GM12864 (cell line): ENCODE results near the gene FBLN1.
"Not testable (repeated sequence)": the region's sequence is repeated elsewhere in the genome, so short reads cannot be mapped to it uniquely, and the experiment has no call there.

ENCODE experiments used
- DNase-seq: peaks from one replicate; pipeline ENCODE4 v3.0.0-alpha.2; 2011; ENCODE audit warnings: low read depth
- H3K4me3 ChIP-seq: 2 replicates; pipeline ENCODE4 v1.5.1; 2011; ENCODE audit warnings: mild to moderate bottlenecking, low read depth, low read length, control low read depth
- TF ChIP-seq, protein P1 (sequence below): IDR thresholded peaks from 2 replicates; pipeline ENCODE4 v1.5.1; 2011; ENCODE audit warnings: low read depth, mild to moderate bottlenecking, moderate library complexity, low read length, control low read depth, inconsistent platforms; ENCODE audit errors: missing control alignments

The FBLN1 gene

DNA sequence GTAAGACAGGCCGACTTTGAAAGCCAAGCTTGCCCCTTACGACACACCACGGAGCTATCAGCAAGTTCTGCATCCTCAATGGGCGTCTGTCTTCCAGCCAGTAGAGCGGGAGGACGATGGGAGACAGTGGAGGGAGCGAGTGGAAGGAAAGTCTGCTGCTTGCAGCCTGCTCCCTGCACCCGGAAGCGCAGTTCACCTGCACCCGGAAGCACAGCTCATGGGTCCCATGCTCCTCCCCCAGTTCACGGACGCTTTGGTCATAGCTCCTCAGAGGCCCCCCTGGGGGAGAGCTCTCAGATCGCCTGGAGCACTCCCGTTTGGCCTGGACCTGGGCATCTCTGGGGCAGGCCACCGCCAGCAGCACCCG lies 51.3 kb downstream of the FBLN1 start:
- no peak overlapping the region for H3K4me3 ChIP-seq
- TF ChIP-seq, protein P1, sequence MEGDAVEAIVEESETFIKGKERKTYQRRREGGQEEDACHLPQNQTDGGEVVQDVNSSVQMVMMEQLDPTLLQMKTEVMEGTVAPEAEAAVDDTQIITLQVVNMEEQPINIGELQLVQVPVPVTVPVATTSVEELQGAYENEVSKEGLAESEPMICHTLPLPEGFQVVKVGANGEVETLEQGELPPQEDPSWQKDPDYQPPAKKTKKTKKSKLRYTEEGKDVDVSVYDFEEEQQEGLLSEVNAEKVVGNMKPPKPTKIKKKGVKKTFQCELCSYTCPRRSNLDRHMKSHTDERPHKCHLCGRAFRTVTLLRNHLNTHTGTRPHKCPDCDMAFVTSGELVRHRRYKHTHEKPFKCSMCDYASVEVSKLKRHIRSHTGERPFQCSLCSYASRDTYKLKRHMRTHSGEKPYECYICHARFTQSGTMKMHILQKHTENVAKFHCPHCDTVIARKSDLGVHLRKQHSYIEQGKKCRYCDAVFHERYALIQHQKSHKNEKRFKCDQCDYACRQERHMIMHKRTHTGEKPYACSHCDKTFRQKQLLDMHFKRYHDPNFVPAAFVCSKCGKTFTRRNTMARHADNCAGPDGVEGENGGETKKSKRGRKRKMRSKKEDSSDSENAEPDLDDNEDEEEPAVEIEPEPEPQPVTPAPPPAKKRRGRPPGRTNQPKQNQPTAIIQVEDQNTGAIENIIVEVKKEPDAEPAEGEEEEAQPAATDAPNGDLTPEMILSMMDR: no peak
- no peak for DNase-seq

DNA sequence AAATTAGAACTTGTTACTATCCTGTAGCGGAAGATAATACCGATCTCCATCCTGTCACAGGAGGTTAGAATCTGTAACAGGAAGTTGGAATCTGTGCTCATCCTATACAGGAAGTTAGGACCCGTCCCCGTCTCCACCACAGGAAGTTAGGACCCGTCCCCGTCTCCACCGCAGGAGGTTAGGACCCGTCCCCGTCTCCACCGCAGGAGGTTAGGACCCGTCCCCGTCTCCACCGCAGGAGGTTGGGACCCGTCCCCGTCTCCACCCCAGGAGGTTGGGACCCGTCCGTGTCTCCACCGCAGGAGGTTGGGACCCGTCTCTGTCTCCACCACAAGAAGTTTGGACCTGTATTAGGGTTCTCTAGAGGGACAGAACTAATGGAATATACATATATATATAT lies 52.2 kb downstream of the FBLN1 start:
- TF ChIP-seq, protein P1: no peak
- H3K4me3 ChIP-seq: no peak overlapping the region
- no peak for DNase-seq

DNA sequence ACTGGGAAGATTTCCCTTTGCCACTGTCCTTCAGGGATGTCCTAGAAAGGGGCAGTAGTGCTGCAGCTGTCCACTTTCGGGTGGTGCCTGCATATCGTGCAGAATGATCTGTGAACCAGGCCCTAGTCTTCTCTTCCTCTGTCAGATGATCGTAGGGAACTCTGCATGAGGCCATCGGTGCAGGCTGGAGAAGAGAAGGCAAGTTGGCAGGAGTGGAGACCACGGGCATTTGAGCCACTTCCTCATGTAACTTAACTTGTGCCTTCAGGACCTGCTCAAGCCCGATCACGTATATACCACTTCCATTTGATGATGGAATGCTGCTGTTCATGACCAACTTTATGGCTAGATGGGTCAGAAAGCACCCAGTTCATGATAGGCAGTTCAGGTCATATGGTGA lies 55.2 kb downstream of the FBLN1 start:
- H3K4me3 ChIP-seq, DNase-seq: not testable (repeated sequence)

DNA sequence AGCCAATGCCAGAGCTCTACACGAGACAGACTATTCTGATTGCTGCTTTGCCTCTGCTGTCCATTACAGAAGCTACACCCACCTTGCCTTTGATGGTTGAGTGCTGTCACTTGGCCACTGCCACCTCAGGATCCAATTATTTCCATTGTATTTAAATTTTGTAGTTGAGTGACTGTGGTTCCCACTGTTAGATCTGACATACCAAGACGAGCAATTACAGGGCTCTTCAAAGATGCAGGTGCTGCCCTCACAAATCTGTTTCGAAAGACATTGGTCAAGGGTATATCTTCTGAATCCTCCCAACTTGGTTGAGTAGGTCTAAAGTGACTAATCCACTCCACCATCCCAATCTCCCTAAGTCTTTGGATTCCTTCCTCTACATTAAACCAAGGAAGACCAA lies 57.4 kb downstream of the FBLN1 start:
- not testable (repeated sequence) for DNase-seq, H3K4me3 ChIP-seq

DNA sequence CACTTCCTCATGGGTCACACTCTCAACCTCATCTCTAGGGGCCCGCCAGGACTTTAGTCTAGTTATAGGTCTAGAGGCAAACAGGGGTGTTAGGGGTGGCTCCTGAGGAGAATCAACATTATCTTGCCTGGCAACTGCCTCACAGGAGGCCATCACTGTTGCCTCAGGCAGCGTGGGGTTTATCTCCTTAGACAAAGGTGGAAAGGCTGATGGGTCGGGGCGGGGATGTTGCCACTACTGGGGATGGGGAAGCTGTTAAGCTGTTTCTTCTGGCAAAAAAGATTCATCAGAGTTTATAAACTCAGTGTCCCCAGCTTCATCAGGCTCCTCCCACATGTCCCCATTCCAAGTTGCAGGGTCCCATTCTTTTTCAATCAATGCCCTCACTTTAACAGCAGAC lies 58.1 kb downstream of the FBLN1 start:
- H3K4me3 ChIP-seq, DNase-seq: not testable (repeated sequence)

DNA sequence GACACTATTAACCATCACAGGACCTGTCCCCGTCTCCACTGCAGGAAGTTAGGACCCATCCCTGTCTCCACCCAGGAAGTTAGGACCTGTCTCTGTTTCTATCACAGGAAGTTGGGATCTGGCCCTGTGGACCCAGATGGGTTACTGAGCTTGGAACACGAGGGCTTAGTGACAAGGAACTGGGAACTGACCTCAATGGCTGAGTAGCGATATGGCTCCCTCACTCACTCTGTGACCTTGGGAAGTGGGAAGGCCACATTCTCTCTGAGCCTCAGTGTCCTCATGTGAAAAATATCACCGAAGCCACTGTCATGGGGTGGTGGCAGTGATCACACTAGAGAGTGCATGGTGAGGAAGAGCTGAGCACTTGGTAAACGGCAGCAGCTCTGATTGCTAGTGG lies 59.4 kb downstream of the FBLN1 start:
- H3K4me3 ChIP-seq: no peak overlapping the region
- TF ChIP-seq, protein P1: no peak
- DNase-seq: no peak

DNA sequence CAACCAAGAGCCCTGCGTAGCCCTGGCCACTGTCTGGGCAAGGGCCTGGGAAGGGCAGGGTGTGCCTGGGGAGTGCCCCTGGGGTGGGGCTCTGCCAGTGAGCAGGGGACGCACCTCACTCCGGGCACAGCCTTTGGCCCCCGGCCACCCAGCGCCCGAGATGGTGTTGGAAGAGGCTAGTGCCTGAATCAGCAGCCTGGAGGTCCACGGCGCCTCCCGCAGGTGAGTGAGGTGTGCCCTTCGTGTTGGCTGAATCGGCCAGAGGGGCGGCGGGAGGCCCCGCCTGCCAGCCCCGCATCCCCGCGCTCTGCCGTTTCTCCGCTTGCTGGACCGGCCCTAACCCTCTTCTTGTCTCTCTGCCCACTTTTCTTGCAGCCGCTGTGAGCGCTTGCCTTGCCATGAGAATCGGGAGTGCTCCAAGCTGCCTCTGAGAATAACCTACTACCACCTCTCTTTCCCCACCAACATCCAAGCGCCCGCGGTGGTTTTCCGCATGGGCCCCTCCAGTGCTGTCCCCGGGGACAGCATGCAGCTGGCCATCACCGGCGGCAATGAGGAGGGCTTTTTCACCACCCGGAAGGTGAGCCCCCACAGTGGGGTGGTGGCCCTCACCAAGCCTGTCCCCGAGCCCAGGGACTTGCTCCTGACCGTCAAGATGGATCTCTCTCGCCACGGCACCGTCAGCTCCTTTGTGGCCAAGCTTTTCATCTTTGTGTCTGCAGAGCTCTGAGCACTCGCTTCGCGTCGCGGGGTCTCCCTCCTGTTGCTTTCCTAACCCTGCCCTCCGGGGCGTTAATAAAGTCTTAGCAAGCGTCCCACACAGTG lies 60.1 kb downstream of the FBLN1 start:
- TF ChIP-seq, protein P1: no peak
- no peak overlapping the region for H3K4me3 ChIP-seq
- DNase-seq: no peak

DNA sequence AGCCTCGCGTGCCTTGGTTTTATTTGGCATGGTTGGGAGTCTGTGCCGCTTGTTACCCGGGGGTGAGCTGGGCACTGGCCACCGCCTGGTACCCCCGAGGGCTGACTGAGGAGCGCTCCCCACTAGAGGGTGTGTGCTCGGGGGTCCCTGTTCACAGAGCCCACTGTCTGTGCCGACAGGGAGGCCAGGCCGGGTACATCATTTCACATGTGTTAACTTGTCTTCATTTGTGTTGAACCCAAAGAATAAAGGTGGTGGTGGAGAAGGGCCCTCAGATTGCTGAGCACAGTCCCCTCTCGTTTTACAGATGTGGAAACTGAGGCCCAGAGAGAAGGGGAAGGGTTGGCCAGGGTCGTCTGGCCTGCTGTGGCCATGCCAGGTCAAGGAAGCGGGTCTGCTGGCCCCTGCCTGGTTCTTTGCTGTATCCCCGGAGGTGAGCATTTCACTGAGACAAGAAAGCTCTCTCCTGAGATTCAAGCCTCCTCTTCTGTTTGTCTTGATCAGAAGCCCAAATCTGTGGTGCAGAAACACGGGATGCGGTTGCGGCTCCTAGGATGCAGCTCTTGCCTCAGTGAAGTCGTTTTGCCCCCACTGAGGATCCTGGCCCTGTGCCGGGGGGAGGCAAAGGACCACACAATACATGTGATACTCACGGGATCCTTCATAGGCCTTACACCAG lies 60.8 kb downstream of the FBLN1 start:
- TF ChIP-seq, protein P1: no peak
- H3K4me3 ChIP-seq: no peak overlapping the region
- no peak for DNase-seq
